Right hindlimb (tissue), 1 donor: ENCODE data around the gene KIR2DL4.
"Not testable (repeated sequence)": the region's sequence is repeated elsewhere in the genome, so short reads cannot be mapped to it uniquely, and the experiment has no call there.

ENCODE experiments used
- DNase-seq: peaks from one replicate; pipeline ENCODE4 v3.0.0-alpha.2; 2018

KIR2DL4 gene

DNA sequence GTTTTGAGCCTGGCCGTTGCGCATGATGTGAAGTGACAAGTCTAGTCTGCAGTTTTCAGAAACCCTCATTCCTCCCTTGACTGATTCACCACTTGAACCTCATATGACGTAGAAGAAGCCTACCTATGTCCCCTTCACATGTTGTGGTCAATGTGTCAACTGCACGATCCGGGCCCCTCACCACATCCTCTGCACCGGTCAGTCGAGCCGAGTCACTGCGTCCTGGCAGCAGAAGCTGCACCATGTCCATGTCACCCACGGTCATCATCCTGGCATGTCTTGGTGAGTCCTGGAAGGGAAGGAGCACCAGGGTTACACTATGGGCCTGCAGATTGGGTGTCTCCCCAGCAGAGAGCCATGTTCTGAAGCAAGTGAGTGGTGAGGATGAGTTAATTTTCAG is at the start of gene KIR2DL4:
Gene KIR2DL4, plus strand, starts transcription at position 201 of the 400 bp plus-strand sequence. Its CDS starts 42 bp downstream, at position 243.
- no peak for DNase-seq

DNA sequence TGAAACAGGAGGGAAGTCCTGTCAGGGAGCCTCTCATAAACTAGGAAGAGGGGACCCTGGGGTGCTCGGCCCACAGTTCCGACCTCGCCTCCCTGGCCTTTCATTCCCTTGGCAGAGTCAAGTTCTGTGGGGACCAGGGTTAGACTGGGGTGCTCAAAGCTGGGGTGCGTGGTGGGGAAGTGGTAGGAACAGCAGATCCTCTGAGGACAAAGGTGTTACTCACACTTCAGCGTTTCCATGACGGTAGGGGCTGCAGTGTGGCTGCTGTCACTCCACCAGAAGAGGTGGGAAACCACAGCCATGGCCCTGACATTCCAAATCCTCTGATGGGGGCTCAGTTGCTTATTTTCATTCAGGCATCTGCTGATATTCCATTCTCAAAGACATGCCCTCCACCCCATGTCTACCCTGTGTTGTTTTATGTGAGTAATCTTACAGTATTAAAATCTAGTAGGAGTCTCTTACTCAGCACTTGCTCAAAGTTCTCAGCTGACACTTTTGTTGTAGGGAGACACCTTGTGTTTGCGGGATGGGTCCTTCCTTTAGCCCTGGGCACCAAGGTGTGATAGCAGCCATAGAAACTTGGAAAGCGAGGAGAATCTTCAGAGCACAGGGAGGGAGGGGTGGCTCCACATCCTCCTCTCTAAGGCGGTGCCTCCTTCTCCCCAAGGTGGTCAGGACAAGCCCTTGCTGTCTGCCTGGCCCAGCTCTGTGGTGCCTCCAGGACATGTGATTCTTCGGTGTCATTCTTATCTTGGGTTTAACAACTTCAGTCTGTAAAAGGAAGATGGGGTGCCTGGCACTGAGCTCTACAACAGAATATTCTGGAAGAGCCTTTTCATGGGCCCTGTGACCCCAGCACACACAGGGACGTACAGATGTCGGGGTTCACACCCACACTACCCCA is 47.0 kb upstream of the KIR2DL4 start:
- DNase-seq: not testable (repeated sequence)

DNA sequence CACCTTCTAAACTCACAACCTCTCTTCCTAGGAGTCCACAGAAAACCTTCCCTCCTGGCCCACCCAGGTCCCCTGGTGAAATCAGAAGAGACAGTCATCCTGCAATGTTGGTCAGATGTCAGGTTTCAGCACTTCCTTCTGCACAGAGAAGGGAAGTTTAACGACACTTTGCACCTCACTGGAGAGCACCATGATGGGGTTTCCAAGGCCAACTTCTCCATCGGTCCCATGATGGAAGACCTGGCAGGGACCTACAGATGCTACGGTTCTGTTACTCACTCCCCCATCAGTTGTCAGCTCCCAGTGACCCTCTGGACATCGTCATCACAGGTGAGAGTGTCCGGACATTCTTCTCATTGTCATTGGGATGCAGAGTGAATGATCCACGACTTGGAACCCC is 44.8 kb upstream of the KIR2DL4 start:
- not testable (repeated sequence) for DNase-seq

DNA sequence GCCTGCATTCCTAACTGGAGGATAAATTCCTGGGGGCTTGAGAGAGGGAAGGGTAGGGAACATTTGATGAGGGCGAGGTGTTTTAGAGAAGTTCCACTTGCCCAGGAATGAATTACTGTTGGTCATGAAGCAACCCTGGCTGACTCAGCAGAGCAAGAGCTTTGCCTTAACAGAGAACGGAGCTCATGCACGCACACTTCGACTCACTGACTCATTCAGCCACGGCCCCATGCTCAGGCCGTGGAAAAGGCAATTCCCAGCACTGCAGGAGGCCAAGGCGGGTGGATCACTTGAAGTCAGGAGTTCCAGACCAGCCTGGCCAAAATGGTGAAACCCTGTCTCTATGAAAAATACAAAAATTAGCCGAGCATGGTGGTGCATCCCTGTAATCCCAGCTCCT is 39.2 kb upstream of the KIR2DL4 start:
- DNase-seq: not testable (repeated sequence)

DNA sequence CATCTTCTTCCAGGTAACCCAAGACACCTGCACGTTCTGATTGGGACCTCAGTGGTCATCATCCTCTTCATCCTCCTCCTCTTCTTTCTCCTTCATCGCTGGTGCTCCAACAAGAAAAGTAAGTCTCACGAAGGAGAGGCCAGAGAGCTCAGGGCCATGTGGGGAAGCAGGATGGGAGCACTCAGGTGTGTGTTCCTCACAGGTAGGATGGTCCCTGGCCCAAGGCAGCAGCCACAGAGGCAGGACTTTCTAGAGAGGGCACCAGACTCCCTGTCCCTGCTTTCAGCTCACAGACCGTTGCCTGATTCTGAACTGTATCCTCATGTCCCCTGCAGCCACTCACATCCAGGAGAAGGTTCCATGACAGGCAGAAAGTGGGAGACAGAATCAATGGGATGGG is 36.9 kb upstream of the KIR2DL4 start:
- DNase-seq: not testable (repeated sequence)

DNA sequence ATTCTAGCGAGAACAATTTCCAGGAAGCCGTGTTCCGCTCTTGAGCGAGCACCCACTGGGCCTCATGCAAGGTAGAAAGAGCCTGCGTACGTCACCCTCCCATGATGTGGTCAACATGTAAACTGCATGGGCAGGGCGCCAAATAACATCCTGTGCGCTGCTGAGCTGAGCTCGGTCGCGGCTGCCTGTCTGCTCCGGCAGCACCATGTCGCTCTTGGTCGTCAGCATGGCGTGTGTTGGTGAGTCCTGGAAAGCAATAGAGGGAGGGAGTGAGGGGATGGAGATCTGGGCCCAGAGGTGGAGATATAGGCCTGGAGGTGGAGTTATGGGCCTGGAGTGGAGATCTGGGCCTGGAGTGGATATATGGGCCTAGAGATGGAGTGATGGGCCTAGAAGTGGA is 33.8 kb upstream of the KIR2DL4 start, which contains the start of gene KIR2DL1:
Gene KIR2DL1, plus strand, starts transcription at position 148 of the 400 bp plus-strand sequence. Its CDS starts 58 bp downstream, at position 206.
- DNase-seq: not testable (repeated sequence)

DNA sequence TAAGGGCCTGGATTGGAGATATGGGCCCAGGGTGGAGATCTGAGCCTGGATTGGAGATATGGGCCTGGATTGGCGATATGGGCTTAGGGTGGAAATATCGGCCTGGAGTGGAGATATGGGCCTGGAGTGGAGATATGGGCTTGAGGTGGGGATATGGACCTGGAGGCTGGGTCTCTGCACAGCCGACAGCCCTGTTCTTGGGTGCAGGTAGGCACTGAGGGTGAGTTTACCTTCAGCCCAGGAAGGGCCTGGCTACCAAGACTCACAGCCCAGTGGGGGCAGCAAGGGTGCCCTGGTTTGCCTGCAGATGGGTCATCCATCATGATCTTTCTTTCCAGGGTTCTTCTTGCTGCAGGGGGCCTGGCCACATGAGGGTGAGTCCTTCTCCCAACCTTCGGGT is 32.9 kb upstream of the KIR2DL4 start:
- not testable (repeated sequence) for DNase-seq

DNA sequence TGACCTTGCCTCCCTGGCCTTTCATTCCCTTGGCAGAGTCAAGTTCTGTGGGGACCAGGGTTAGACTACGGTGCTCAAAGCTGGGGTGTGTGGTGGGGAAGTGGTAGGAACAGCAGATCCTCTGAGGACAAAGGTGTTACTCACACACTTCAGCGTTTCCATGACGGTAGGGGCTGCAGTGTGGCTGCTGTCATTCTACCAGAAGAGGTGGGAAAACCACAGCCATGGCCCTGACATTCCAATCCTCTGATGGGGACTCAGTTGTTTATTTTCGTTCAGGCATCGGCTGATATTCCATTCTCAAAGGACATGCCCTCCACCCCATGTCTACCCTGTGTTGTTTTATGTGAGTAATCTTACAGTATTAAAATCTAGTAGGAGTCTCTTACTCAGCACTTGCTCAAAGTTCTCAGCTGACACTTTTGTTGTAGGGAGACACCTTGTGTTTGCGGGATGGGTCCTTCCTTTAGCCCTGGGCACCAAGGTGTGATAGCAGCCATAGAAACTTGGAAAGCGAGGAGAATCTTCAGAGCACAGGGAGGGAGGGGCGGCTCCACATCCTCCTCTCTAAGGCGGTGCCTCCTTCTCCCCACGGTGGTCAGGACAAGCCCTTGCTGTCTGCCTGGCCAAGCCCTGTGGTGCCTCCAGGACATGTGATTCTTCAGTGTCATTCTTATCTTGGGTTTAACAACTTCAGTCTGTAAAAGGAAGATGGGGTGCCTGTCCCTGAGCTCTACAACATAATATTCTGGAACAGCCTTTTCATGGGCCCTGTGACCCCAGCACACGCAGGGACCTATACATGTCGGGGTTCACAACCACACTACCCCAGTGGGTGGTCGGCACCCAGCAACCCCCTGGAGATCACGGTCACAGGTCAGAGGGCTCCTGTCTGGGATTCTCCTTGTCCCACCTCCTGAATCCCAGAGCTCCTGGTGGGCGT is 32.1 kb upstream of the KIR2DL4 start:
- DNase-seq: not testable (repeated sequence)

DNA sequence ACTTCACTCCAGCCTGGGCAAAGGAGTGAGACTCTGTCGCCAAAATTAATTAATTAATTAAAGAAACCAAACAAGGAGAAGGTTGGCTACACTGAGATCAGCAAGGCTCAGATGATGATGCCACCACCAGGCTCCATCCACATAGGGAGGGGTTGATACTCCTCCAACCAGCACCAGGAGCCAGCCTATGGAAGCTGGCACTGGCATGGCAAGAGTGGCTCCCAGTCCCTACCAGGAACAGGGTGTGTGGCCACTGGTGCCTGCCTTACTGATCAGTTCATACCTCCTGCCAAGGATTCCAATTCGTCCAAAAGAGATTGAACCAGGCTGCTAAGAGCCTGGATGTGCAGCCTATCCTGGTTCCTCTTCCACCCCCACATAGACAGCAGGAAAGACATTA is 30.7 kb upstream of the KIR2DL4 start:
- DNase-seq: not testable (repeated sequence)

DNA sequence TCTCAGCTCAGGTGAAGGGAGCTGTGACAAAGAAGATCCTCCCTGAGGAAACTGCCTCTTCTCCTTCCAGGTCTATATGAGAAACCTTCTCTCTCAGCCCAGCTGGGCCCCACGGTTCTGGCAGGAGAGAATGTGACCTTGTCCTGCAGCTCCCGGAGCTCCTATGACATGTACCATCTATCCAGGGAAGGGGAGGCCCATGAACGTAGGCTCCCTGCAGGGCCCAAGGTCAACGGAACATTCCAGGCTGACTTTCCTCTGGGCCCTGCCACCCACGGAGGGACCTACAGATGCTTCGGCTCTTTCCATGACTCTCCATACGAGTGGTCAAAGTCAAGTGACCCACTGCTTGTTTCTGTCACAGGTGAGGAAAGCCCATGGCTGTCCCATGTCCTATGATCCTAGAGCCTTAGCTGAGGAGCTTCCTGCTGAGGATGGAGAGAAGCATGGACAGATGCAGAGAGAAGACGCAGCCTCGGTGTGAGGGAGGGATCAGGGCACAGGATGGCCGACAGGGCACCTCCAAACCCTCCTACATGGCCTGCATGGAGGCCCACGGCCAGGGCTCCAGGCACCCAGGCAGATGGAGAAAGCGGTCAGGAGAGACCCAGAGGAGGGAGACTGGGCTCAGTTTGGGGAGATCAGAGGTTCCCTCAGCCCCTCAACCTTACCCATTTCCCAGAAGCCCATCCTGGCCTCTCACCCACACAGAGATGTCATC is 28.2 kb upstream of the KIR2DL4 start:
- not testable (repeated sequence) for DNase-seq

DNA sequence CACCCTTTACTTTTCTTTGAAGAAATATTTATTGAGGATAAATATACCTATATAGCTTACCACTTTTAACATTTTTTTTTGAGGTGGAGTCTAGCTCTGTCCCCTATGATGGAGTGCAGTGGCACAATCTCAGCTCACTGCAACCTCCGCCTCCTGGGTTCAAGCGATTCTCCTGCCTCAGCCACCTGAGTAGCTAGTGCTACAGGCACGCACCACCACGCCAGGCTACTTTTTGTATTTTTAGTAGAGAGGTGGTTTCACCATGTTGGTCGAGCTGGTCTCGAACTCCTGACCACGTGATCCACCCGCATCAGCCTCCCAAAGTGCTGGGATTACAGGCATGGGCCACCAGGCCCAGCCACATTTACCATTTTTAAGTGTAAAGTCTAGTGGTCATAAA is 27.6 kb upstream of the KIR2DL4 start:
- not testable (repeated sequence) for DNase-seq

DNA sequence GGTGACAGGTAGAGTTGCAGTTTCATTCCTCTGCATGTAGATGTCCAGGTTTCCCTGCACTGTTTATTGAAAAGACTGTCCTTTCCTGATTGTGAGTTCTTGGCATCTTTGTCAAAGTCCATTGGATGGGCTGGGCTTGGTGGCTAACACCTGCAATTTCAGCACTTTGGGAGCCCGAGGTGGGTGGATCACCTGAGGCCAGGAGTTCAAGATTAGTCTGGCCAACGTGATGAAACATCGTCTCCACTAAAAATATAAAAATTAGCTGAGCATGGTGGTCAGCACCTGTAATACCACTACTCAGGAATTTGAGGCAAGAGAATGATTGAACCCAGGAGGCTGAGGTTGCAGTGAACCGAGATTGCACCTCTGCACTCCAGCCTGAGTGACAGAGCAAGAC is 25.6 kb upstream of the KIR2DL4 start:
- not testable (repeated sequence) for DNase-seq

DNA sequence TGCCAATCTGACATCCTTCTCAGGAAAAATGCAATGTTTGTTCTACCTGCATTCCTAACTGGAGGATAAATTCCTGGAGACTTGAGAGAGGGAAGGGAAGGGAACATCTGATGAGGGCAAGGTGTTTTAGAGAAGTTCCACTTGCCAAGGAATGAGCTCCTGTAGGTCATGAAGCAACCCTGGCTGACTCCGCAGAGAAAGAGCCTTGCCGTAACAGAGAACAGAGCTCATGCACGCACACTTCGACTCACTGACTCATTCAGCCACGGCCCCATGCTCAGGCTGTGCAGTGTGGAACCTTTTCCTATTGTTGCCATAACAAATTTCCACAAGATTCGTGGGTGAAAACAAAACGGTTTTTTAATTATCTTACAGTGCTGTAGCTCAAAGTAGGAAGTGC is 24.5 kb upstream of the KIR2DL4 start:
- not testable (repeated sequence) for DNase-seq

DNA sequence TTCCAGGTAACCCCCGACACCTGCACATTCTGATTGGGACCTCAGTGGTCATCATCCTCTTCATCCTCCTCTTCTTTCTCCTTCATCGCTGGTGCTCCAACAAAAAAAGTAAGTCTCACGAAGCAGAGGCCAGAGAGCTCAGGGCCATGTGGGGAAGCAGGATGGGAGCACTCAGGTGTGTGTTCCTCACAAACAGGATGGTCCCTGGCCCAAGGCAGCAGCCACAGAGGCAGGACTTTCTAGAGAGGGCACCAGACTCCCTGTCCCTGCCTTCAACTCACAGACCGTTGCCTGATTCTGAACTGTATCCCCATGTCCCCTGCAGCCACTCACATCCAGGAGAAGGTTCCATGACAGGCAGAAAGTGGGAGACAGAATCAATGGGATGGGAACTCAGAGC is 20.5 kb upstream of the KIR2DL4 start:
- not testable (repeated sequence) for DNase-seq

DNA sequence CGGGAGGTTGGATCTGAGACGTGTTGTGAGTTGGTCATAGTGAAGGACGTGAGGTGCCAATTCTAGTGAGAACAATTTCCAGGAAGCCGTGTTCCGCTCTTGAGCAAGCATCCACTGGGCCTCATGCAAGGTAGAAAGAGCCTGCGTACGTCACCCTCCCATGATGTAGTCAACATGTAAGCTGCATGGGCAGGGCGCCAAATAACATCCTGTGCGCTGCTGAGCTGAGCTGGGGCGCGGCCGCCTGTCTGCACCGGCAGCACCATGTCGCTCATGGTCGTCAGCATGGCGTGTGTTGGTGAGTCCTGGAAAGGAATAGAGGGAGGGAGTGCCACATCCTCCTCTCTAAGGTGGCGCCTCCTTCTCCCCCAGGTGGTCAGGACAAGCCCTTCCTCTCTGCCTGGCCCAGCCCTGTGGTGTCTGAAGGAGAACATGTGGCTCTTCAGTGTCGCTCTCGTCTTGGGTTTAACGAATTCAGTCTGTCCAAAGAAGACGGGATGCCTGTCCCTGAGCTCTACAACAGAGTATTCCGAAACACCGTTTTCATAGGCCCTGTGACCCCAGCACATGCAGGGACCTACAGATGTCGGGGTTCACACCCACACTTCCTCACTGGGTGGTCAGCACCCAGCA is 17.2 kb upstream of the KIR2DL4 start:
- DNase-seq: not testable (repeated sequence)

DNA sequence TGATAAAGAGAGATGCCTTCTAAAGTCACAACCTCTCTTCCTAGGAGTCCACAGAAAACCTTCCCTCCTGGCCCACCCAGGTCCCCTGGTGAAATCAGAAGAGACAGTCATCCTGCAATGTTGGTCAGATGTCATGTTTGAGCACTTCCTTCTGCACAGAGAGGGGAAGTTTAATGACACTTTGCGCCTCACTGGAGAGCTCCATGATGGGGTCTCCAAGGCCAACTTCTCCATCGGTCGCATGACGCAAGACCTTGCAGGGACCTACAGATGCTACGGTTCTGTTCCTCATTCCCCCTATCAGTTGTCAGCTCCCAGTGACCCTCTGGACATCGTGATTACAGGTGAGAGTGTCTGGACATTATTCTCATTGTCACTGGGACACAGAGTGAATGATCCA is 15.3 kb upstream of the KIR2DL4 start:
- DNase-seq: not testable (repeated sequence)

DNA sequence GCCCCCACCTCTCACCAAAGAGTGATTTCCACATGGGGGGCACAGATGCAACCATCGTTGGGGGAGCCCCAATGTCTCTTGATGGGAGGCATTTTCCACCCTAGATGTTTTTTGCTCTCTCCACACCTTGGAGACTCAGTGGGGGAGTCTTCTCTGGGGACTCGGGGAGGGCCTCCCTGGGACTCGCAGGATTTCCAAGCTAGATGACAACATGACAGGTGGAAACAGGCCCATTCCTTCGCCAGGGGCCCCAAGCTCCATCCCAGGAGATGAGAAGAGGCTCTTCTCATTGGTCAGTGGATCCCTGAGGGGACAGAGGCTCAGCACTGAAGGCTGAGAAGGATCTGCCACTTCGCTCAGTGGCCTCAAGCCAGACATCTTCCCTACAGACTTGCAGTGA is 12.7 kb upstream of the KIR2DL4 start:
- no peak for DNase-seq

DNA sequence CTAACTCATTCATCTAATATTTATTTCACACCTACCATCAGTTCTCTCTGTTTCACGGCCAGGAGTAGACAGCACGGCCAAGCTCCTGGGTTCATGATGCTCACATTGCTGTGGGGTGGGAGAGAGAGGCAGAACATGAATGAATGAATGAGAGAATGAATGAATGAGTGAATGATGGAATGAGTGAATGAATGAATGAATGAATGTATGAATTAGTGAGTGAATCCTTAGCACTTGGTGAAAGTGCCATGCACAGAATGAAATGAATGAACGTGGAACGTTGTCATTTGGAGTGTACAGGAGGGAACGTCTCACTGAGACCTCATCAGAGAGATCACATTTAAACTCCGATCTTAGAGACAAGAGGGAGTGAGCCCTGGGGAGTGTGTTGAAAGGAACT is 11.9 kb upstream of the KIR2DL4 start:
- DNase-seq: no peak

DNA sequence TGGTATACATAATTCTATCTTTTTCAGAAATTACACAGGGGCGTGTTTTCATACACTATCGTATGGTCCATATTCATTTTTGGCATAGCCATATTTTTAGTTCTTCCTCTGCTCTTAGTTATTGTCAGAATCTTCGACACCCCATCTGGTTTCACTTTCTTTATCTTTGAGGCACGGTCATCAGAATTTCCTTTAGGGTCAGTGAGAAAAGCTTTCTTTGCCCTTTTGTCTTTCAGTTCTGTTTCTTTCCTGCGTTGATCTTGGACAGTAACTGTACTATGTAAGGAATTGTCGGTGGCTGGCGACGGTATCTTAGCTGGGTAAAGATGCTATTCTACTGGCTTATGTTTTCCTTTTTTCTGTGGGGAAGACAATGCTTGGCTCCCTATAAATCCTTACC is 10.6 kb upstream of the KIR2DL4 start:
- no peak for DNase-seq

DNA sequence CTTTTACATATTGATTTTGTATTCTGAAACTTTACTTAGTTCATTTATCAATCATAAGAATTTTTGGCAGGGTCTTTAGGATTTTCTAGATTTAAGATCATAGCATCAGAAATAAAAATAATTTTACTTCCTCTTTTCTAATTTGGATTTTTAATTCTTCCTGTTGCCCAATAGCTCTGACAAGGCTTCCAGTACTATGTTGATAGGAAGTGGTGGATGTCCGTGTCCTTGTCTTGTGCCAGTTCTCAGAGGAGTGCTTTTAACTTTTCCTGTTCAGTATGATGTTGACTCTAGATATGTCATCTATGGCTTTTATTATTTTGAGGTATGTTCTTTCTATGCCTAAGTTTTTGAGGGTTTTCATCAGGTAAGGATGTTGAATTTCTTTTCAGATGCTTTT is 7.7 kb upstream of the KIR2DL4 start:
- no peak for DNase-seq

DNA sequence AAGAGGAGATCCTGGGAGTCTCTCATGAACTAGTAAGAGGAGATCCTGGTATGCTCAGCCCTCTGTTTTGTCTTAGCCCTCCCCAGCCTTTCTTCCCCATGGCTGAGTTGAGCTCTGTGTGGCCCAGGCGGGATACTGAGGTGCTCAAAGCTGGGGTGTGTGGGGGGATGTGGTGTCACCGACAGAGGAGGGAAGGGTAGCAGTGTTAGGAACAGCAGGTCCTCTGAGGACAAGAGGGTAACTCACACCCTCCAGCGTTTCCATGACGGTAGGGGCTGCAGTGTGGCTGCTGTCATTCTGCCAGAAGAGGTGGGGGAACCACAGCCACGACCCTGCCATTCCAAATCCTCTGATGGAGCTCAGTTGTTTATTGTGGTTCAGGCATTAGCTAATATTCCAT is 691 bp downstream of the KIR2DL4 start:
- no peak for DNase-seq

DNA sequence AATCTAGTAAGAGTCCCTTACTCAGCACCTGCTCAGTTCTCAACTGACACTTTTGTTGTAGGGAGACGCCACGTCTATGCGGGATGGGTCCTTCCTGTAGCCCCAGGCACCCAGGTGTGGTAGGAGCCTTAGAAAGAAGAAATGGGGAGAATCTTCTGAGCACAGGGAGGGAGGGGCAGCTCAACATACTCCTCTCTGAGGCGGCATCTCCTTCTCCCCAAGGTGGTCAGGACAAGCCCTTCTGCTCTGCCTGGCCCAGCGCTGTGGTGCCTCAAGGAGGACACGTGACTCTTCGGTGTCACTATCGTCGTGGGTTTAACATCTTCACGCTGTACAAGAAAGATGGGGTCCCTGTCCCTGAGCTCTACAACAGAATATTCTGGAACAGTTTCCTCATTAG is 1.2 kb downstream of the KIR2DL4 start:
- DNase-seq: no peak
